IPS-15b (cell line): ENCODE data around the gene HTR2B.

Source experiments
- H3K27me3 ChIP-seq: one replicate; pipeline ENCODE4 v1.6.1; 2013; ENCODE audit warnings: low read length; ENCODE audit not compliant: control insufficient read depth, insufficient read depth
- H3K36me3 ChIP-seq: one replicate; pipeline ENCODE4 v1.6.1; 2013; ENCODE audit warnings: low read length; ENCODE audit not compliant: control insufficient read depth, insufficient read depth
- H3K4me1 ChIP-seq: one replicate; pipeline ENCODE4 v1.6.1; 2013; ENCODE audit warnings: mild to moderate bottlenecking, low read length; ENCODE audit not compliant: control insufficient read depth, insufficient read depth
- H3K4me3 ChIP-seq: one replicate; pipeline ENCODE4 v1.5.1; 2013; ENCODE audit warnings: low read depth, low read length
- H3K9ac ChIP-seq: one replicate; pipeline ENCODE4 v1.6.1; 2013; ENCODE audit warnings: low read depth, mild to moderate bottlenecking, low read length
- H3K9me3 ChIP-seq: one replicate; pipeline ENCODE4 v1.6.1; 2013; ENCODE audit warnings: mild to moderate bottlenecking, low read length; ENCODE audit not compliant: control insufficient read depth, insufficient read depth

The HTR2B gene

GRCh38 chr2:231130336-231131056 lies 5.7 kb upstream of the HTR2B start:
- Histone ChIP-seq H3K27me3 (no peaks in the 10 kb centered on the region), H3K4me1 (no peaks in the 10 kb centered on the region), H3K9me3 (no peaks in the 10 kb centered on the region), H3K36me3 (no peaks in the 10 kb centered on the region), H3K4me3 (no peak overlapping the region), H3K9ac (no peak overlapping the region)

- H3K4me1 ChIP-seq: no peaks in the 10 kb centered on the region
- H3K27me3 ChIP-seq: no peaks in the 10 kb centered on the region
- H3K36me3 ChIP-seq: no peaks in the 10 kb centered on the region
- H3K4me3 ChIP-seq: no peak overlapping the region
- no peak overlapping the region for H3K9ac ChIP-seq
- H3K9me3 ChIP-seq: no peaks in the 10 kb centered on the region
Measured at GRCh38 chr2:231129216-231129615, 4.4 kb upstream of the HTR2B start.

GRCh38 chr2:231128541-231128940 lies 3.7 kb upstream of the HTR2B start:
- no peak overlapping the region for H3K9ac ChIP-seq
- no peaks in the 10 kb centered on the region for H3K9me3 ChIP-seq
- H3K4me1 ChIP-seq: peaks cover 4% of the 10 kb centered on the region
- no peaks in the 10 kb centered on the region for H3K36me3 ChIP-seq
- H3K4me3 ChIP-seq: no peak overlapping the region
- H3K27me3 ChIP-seq: no peaks in the 10 kb centered on the region

GRCh38 chr2:231127936-231128335 lies 3.1 kb upstream of the HTR2B start:
- Histone ChIP-seq H3K9ac (no peak overlapping the region), H3K4me3 (no peak overlapping the region), H3K4me1 (peaks cover 8% of the 10 kb centered on the region), H3K9me3 (no peaks in the 10 kb centered on the region), H3K36me3 (no peaks in the 10 kb centered on the region), H3K27me3 (no peaks in the 10 kb centered on the region)

GRCh38 chr2:231127480-231127879 lies 2.6 kb upstream of the HTR2B start:
- H3K36me3 ChIP-seq: no peaks in the 10 kb centered on the region
- H3K9ac ChIP-seq: no peak overlapping the region
- no peaks in the 10 kb centered on the region for H3K27me3 ChIP-seq
- H3K9me3 ChIP-seq: no peaks in the 10 kb centered on the region
- peaks cover 8% of the 10 kb centered on the region for H3K4me1 ChIP-seq
- H3K4me3 ChIP-seq: no peak overlapping the region

- no peak overlapping the region for H3K4me3 ChIP-seq
- H3K4me1 ChIP-seq: peaks cover 8% of the 10 kb centered on the region
- H3K36me3 ChIP-seq: no peaks in the 10 kb centered on the region
- H3K27me3 ChIP-seq: no peaks in the 10 kb centered on the region
- H3K9me3 ChIP-seq: no peaks in the 10 kb centered on the region
- no peak overlapping the region for H3K9ac ChIP-seq
Measured at GRCh38 chr2:231126123-231126522, 1.3 kb upstream of the HTR2B start.

- peaks cover 8% of the 10 kb centered on the region for H3K4me1 ChIP-seq
- no peak overlapping the region for H3K4me3 ChIP-seq
Measured at GRCh38 chr2:231123362-231123898, 1.4 kb downstream of the HTR2B start.

GRCh38 chr2:231118614-231118942 lies 6.3 kb downstream of the HTR2B start:
- Histone ChIP-seq H3K4me1 (peaks cover 16% of the 10 kb centered on the region), H3K9me3 (no peaks in the 10 kb centered on the region), H3K4me3 (no peak overlapping the region), H3K36me3 (no peaks in the 10 kb centered on the region), H3K9ac (no peak overlapping the region), H3K27me3 (no peaks in the 10 kb centered on the region)

More at GRCh38 chr2:231123362-231123898, 1.4 kb downstream of the HTR2B start:
- H3K27me3 ChIP-seq: no peaks in the 10 kb centered on the region
- H3K9me3 ChIP-seq: no peaks in the 10 kb centered on the region
- no peak overlapping the region for H3K9ac ChIP-seq
- H3K36me3 ChIP-seq: no peaks in the 10 kb centered on the region

- Histone ChIP-seq H3K9me3 (no peaks in the 10 kb centered on the region), H3K4me1 (peaks cover 12% of the 10 kb centered on the region), H3K27me3 (no peaks in the 10 kb centered on the region), H3K4me3 (no peak overlapping the region), H3K9ac (no peak overlapping the region), H3K36me3 (no peaks in the 10 kb centered on the region)
Measured at GRCh38 chr2:231117922-231118613, 6.8 kb downstream of the HTR2B start.

- no peak overlapping the region for H3K9ac ChIP-seq
- no peak overlapping the region for H3K4me3 ChIP-seq
- peaks cover 12% of the 10 kb centered on the region for H3K4me1 ChIP-seq
- H3K9me3 ChIP-seq: no peaks in the 10 kb centered on the region
- H3K36me3 ChIP-seq: no peaks in the 10 kb centered on the region
- no peaks in the 10 kb centered on the region for H3K27me3 ChIP-seq
Measured at GRCh38 chr2:231117148-231117547, 7.7 kb downstream of the HTR2B start.

- H3K36me3 ChIP-seq: no peaks in the 10 kb centered on the region
- H3K4me1 ChIP-seq: peaks cover 12% of the 10 kb centered on the region
- no peak overlapping the region for H3K4me3 ChIP-seq
- H3K27me3 ChIP-seq: no peaks in the 10 kb centered on the region
- no peak overlapping the region for H3K9ac ChIP-seq
- no peaks in the 10 kb centered on the region for H3K9me3 ChIP-seq
Measured at GRCh38 chr2:231115651-231116050, 9.2 kb downstream of the HTR2B start.

- Histone ChIP-seq H3K27me3 (no peaks in the 10 kb centered on the region), H3K9ac (no peak overlapping the region), H3K4me1 (peaks cover 12% of the 10 kb centered on the region), H3K4me3 (no peak overlapping the region), H3K9me3 (no peaks in the 10 kb centered on the region), H3K36me3 (peaks cover 4% of the 10 kb centered on the region)
Measured at GRCh38 chr2:231113489-231113888, 11.4 kb downstream of the HTR2B start.
